Endodermal cell (in vitro differentiated cells): ENCODE results near the gene TEDC2. TPM values are rescaled to one million over a fixed set of nuclear protein-coding genes. Genes with fewer than 3 reads are reported as not detected.

ENCODE experiments used
- DNase-seq: peaks from one replicate; pipeline ENCODE4 v3.0.0-alpha.2; 2017
- H3K27ac ChIP-seq: 2 replicates; pipeline ENCODE4 v1.5.1; 2013; ENCODE audit warnings: mild to moderate bottlenecking, low read depth, low read length, moderate library complexity
- H3K27me3 ChIP-seq: 2 replicates; pipeline ENCODE4 v1.6.1; 2013; ENCODE audit warnings: mild to moderate bottlenecking, low read length, moderate library complexity; ENCODE audit not compliant: insufficient read depth, control insufficient read depth, poor library complexity, severe bottlenecking
- H3K36me3 ChIP-seq: 2 replicates; pipeline ENCODE4 v1.7.0; 2013; ENCODE audit warnings: mild to moderate bottlenecking, low read length, moderate library complexity; ENCODE audit not compliant: control insufficient read depth, insufficient read depth
- H3K4me1 ChIP-seq: one replicate; pipeline ENCODE4 v1.7.0; 2013; ENCODE audit warnings: low read length; ENCODE audit not compliant: control insufficient read depth, insufficient read depth
- H3K4me3 ChIP-seq: 2 replicates; pipeline ENCODE4 v1.5.1; 2013; ENCODE audit warnings: mild to moderate bottlenecking, low read length, moderate library complexity
- H3K9ac ChIP-seq: 2 replicates; pipeline ENCODE4 v1.6.1; 2013; ENCODE audit warnings: mild to moderate bottlenecking, low read length, moderate library complexity; ENCODE audit not compliant: poor library complexity, severe bottlenecking; ENCODE audit errors: extremely low read depth
- H3K9me3 ChIP-seq: 2 replicates; pipeline ENCODE4 v1.6.1; 2013; ENCODE audit warnings: mild to moderate bottlenecking, low read length, moderate library complexity; ENCODE audit not compliant: control insufficient read depth
- H3K27ac Mint-ChIP-seq: 2 replicates; pipeline ENCODE4 v1.8.0; 2020; ENCODE audit warnings: mixed read lengths
- H3K27me3 Mint-ChIP-seq: 2 replicates; pipeline ENCODE4 v1.8.0; 2021; ENCODE audit warnings: mild to moderate bottlenecking, mixed read lengths; ENCODE audit not compliant: insufficient read depth
- H3K36me3 Mint-ChIP-seq: 2 replicates; pipeline ENCODE4 v1.8.0; 2020; ENCODE audit warnings: low read depth, mixed read lengths
- H3K4me1 Mint-ChIP-seq: 2 replicates; pipeline ENCODE4 v1.8.0; 2020; ENCODE audit warnings: mixed read lengths
- H3K4me3 Mint-ChIP-seq: 2 replicates; pipeline ENCODE4 v1.8.0; 2020; ENCODE audit warnings: mild to moderate bottlenecking, moderate library complexity, mixed read lengths
- H3K9me3 Mint-ChIP-seq: 2 replicates; pipeline ENCODE4 v1.8.0; 2020; ENCODE audit warnings: mild to moderate bottlenecking, mixed read lengths
- WGBS, 2 experiments: methylation state at CpG; one replicate each; pipeline versions ENCODE4 v1.1.5 to v1.1.7; 2013; ENCODE audit warnings: missing lambda C conversion rate in 2 of 2, mixed read lengths in 1 of 2; ENCODE audit not compliant: insufficient coverage in 1 of 2, insufficient read length in 1 of 2; 5-methylcytosine and 5-hydroxymethylcytosine counted together
- total RNA-seq, 2 donors: library from RNA; stranded (reverse); fragmentation: NEBNext Ultra II Directional in 1 of 2; extraction: Animal tissue kit (Norgen Biotek cat#: 25700) in 1 of 2; gene quantifications; 2 replicates in 1 of 2; 3 replicates in 1 of 2; pipeline ENCODE4 v1.2.1, GENCODE V29; 2021
- TF ChIP-seq, protein P1 (sequence below): fragments of 200-600 bp; sonication (generic); conservative IDR thresholded peaks from 2 replicates; pipeline ENCODE4 v1.5.0; 2021; ENCODE audit warnings: antibody characterized with exemption, mild to moderate bottlenecking

The TEDC2 gene
- total RNA-seq, 2 donors from 2014 or later, result 44.0 to 57.6 TPM

DNA sequence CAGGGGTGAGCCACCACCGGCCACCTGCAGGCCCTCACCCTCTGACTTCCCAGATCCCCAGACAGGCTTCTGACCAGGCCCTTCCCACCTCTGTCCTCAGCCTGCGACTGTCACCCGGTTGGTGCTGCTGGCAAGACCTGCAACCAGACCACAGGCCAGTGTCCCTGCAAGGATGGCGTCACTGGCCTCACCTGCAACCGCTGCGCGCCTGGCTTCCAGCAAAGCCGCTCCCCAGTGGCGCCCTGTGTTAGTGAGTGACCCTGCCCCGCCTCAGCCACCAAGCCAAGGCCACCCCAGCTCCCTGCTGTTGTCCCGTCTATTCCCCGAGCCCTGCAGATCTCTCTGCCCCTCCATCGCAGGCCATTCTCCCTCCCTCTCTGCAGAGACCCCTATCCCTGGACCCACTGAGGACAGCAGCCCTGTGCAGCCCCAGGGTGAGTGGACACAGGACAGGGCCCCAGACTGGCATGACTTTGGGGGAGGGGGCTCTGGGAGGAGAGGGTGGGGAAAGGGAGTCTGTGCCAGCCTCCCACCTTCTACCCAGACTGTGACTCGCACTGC, 13.1 kb downstream of the TEDC2 start:
- Mint-ChIP-seq H3K4me1 (peaks cover 6% of the 10 kb centered on the region), H3K36me3 (no peaks in the 10 kb centered on the region), H3K4me3 (peak overlapping the region; percentile 45), H3K27ac (no peak overlapping the region), H3K9me3 (no peaks in the 10 kb centered on the region), H3K27me3 (peaks cover 50% of the 10 kb centered on the region)
- H3K4me1 ChIP-seq, result peaks cover 14% of the 10 kb centered on the region
- H3K27ac ChIP-seq, result no peak overlapping the region
- no peak overlapping the region for H3K9ac ChIP-seq
- 86 to 89% methylated on average over 10 to 14 of the region's 14 CpGs for WGBS, 2 experiments
- H3K4me3 ChIP-seq, result no peak overlapping the region
- H3K27me3 ChIP-seq, result peaks cover 43% of the 10 kb centered on the region
- no peak for DNase-seq
- no peaks in the 10 kb centered on the region for H3K36me3 ChIP-seq
- no peaks in the 10 kb centered on the region for H3K9me3 ChIP-seq
- TF ChIP-seq, protein P1, sequence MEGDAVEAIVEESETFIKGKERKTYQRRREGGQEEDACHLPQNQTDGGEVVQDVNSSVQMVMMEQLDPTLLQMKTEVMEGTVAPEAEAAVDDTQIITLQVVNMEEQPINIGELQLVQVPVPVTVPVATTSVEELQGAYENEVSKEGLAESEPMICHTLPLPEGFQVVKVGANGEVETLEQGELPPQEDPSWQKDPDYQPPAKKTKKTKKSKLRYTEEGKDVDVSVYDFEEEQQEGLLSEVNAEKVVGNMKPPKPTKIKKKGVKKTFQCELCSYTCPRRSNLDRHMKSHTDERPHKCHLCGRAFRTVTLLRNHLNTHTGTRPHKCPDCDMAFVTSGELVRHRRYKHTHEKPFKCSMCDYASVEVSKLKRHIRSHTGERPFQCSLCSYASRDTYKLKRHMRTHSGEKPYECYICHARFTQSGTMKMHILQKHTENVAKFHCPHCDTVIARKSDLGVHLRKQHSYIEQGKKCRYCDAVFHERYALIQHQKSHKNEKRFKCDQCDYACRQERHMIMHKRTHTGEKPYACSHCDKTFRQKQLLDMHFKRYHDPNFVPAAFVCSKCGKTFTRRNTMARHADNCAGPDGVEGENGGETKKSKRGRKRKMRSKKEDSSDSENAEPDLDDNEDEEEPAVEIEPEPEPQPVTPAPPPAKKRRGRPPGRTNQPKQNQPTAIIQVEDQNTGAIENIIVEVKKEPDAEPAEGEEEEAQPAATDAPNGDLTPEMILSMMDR, result no peak

DNA sequence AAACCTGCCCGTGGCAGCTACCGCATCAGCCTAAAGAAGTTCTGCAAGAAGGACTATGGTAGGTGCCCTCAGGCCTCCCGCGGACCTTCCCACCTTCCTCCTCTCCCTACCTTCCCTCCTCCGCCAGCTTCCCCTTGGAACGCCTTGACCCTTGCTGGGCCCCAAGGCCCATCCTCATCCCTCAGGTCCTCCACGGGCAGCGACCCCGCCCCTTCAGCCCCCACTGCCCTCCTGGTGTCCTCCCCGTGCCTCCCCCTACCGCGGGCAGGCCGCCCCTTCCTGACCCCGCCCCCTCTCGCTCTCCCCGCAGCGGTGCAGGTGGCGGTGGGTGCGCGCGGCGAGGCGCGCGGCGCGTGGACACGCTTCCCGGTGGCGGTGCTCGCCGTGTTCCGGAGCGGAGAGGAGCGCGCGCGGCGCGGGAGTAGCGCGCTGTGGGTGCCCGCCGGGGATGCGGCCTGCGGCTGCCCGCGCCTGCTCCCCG, 13.6 kb downstream of the TEDC2 start:
- Histone ChIP-seq H3K9ac (no peak overlapping the region), H3K9me3 (no peaks in the 10 kb centered on the region), H3K27ac (no peak overlapping the region), H3K36me3 (no peaks in the 10 kb centered on the region), H3K27me3 (peaks cover 43% of the 10 kb centered on the region), H3K4me1 (peaks cover 14% of the 10 kb centered on the region), H3K4me3 (no peak overlapping the region)
- H3K4me3 Mint-ChIP-seq, result peak overlapping the region; percentile 45
- H3K27me3 Mint-ChIP-seq, result peaks cover 49% of the 10 kb centered on the region
- H3K9me3 Mint-ChIP-seq, result no peaks in the 10 kb centered on the region
- no peaks in the 10 kb centered on the region for H3K36me3 Mint-ChIP-seq
- 8 to 50% methylated on average over 5 to 49 of the region's 49 CpGs for WGBS, 2 experiments
- H3K4me1 Mint-ChIP-seq, result peaks cover 6% of the 10 kb centered on the region
- peak; percentile 68 for DNase-seq
- no peak overlapping the region for H3K27ac Mint-ChIP-seq
- TF ChIP-seq, protein P1, result no peak

DNA sequence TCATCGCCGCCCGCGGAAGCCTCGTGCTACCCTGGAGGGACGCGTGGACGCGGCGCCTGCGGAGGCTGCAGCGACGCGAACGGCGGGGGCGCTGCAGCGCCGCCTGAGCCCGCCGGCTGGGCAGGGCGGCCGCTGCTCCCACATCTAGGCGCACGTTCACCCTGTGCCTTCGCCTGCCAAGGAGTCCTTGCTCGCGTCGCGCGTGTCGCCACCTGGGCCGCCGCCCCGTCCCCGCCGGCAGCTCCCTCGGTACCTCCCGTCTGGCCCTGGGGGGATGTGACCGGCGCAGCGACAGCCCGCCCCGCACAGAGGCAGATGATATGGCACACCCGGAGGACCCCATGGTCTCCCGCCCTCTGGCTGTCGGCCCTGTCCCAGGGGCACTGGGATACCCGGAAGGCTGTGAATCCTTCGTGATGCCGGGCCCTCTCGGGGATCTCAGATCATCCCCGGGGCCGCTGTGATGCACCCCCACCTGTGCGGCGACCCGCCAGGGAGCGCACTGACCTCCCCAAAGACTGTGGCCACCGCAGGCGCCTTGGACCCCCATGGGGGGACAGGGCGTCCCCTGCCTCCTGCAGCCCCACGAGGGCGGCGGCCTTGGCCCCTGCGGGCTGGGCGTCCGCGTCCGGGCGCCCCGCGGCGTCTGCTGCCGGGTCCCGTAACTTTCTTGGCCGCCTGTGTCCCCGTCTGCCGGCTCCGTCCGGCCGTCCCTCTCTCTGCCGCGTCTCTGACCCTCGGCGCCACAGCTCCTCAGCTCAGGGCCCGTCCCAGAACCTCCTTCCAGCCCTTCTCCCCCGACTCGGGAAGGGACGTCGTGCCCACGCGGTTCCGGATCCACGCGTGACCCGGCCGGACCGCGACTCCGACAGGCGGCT, 14.3 kb downstream of the TEDC2 start:
- peak overlapping the region; percentile 86 for H3K4me3 ChIP-seq
- Mint-ChIP-seq H3K27ac (no peak overlapping the region), H3K4me3 (peak overlapping the region; percentile 63), H3K4me1 (peaks cover 6% of the 10 kb centered on the region), H3K36me3 (no peaks in the 10 kb centered on the region), H3K9me3 (no peaks in the 10 kb centered on the region), H3K27me3 (peaks cover 45% of the 10 kb centered on the region)
- no peak overlapping the region for H3K27ac ChIP-seq
- H3K9me3 ChIP-seq, result no peaks in the 10 kb centered on the region
- TF ChIP-seq, protein P1, result peak; percentile 56
- H3K9ac ChIP-seq, result peak overlapping the region; percentile 69
- WGBS, 2 experiments, result 0 to 2% methylated on average over 24 to 100 of the region's 100 CpGs
- H3K36me3 ChIP-seq, result no peaks in the 10 kb centered on the region
- H3K4me1 ChIP-seq, result peaks cover 7% of the 10 kb centered on the region
- H3K27me3 ChIP-seq, result peaks cover 43% of the 10 kb centered on the region
- DNase-seq, result peak; percentile 76
